ENCODE results near the gene ABL1.
"Not testable (repeated sequence)": the region's sequence is repeated elsewhere in the genome, so short reads cannot be mapped to it uniquely, and the experiment has no call there.

The ABL1 gene

GRCh38 chr9:130834371-130835336 is at the start of gene ABL1:
ABL1 (plus strand) TSS chr9:130835254; CDS start chr9:130835447, 193 bp downstream.
- peak; percentile 80 for DNase-seq (ENCODE audit: low read depth)

GRCh38 chr9:130785940-130786508 is 49.0 kb upstream of the ABL1 start:
- DNase-seq (ENCODE audit: low read depth), result no peak

GRCh38 chr9:130786526-130786925 is 48.5 kb upstream of the ABL1 start:
- no peak for DNase-seq (ENCODE audit: low read depth)

GRCh38 chr9:130789747-130790672 is 45.0 kb upstream of the ABL1 start:
- no peak for DNase-seq (ENCODE audit: low read depth)

- no peak for DNase-seq (ENCODE audit: low read depth)
These were observed 43.7 kb upstream of the ABL1 start for GRCh38 chr9:130791303-130791894.

- no peak for DNase-seq (ENCODE audit: low read depth)
These were observed 41.5 kb upstream of the ABL1 start for GRCh38 chr9:130793589-130793988.

GRCh38 chr9:130794021-130794420 is 41.0 kb upstream of the ABL1 start:
- DNase-seq (ENCODE audit: low read depth), result not testable (repeated sequence)

- DNase-seq (ENCODE audit: low read depth), result peak; percentile 42
These were observed 40.6 kb upstream of the ABL1 start for GRCh38 chr9:130794423-130794822.

- DNase-seq (ENCODE audit: low read depth), result no peak
These were observed 40.0 kb upstream of the ABL1 start for GRCh38 chr9:130794923-130795495.

- not testable (repeated sequence) for DNase-seq (ENCODE audit: low read depth)
These were observed 31.9 kb upstream of the ABL1 start for GRCh38 chr9:130803116-130803515.

GRCh38 chr9:130805510-130806326 is 29.3 kb upstream of the ABL1 start:
- peak; percentile 39 for DNase-seq (ENCODE audit: low read depth)

- DNase-seq (ENCODE audit: low read depth), result no peak
These were observed 28.7 kb upstream of the ABL1 start for GRCh38 chr9:130806327-130806716.

GRCh38 chr9:130810609-130811136 is 24.4 kb upstream of the ABL1 start:
- DNase-seq (ENCODE audit: low read depth), result no peak

GRCh38 chr9:130815242-130815808 is 19.7 kb upstream of the ABL1 start:
- no peak for DNase-seq (ENCODE audit: low read depth)

- no peak for DNase-seq (ENCODE audit: low read depth)
These were observed 17.1 kb upstream of the ABL1 start for GRCh38 chr9:130817914-130818313.

- no peak for DNase-seq (ENCODE audit: low read depth)
These were observed 14.8 kb upstream of the ABL1 start for GRCh38 chr9:130820135-130820738.

- peak; percentile 53 for DNase-seq (ENCODE audit: low read depth)
These were observed 11.6 kb upstream of the ABL1 start for GRCh38 chr9:130823435-130823834.

- no peak for DNase-seq (ENCODE audit: low read depth)
These were observed 11.0 kb upstream of the ABL1 start for GRCh38 chr9:130824079-130824478.

GRCh38 chr9:130824643-130825350 is 10.3 kb upstream of the ABL1 start:
- DNase-seq (ENCODE audit: low read depth), result peak; percentile 84

Measured in amniotic epithelial cell (primary cell).